Epithelial cell of esophagus (primary cell): Measurements from ENCODE around the gene MROH2B.
A peak's percentile ranks its signal among the peaks of the same experiment; 100 is the strongest.

ENCODE experiments used
- DNase-seq: peaks from one replicate; pipeline ENCODE4 v3.0.0; 2010; ENCODE audit warnings: low read depth
- H3K4me3 ChIP-seq: 2 replicates; pipeline ENCODE4 v1.5.1; 2011; ENCODE audit warnings: mild to moderate bottlenecking, low read length, control low read depth
- CTCF ChIP-seq: IDR thresholded peaks from 2 replicates; pipeline ENCODE4 v1.5.1; 2011; ENCODE audit warnings: low read depth, mild to moderate bottlenecking, low read length, control low read depth, inconsistent platforms; ENCODE audit not compliant: insufficient read depth; ENCODE audit errors: missing control alignments

The MROH2B gene

GRCh38 chr5:41071975-41072374, 833 bp upstream of the MROH2B start:
- no peak overlapping the region for H3K4me3 ChIP-seq
- DNase-seq, result peak; percentile 62
- TF ChIP-seq CTCF, result no peak

- no peak for TF ChIP-seq CTCF
- no peak for DNase-seq
- H3K4me3 ChIP-seq, result no peak overlapping the region
These were observed 3.2 kb downstream of the MROH2B start for GRCh38 chr5:41067714-41068568.

- no peak for TF ChIP-seq CTCF
- DNase-seq, result no peak
- H3K4me3 ChIP-seq, result no peak overlapping the region
These were observed 5.3 kb downstream of the MROH2B start for GRCh38 chr5:41065691-41066335.

GRCh38 chr5:41057940-41058339, 13.2 kb downstream of the MROH2B start:
- TF ChIP-seq CTCF, result no peak
- H3K4me3 ChIP-seq, result no peak overlapping the region
- no peak for DNase-seq

- no peak overlapping the region for H3K4me3 ChIP-seq
- TF ChIP-seq CTCF, result no peak
- DNase-seq, result no peak
These were observed 13.9 kb downstream of the MROH2B start for GRCh38 chr5:41057231-41057630.

- no peak overlapping the region for H3K4me3 ChIP-seq
- no peak for TF ChIP-seq CTCF
- DNase-seq, result no peak
These were observed 22.2 kb downstream of the MROH2B start for GRCh38 chr5:41048986-41049385.

- no peak for DNase-seq
- TF ChIP-seq CTCF, result no peak
- H3K4me3 ChIP-seq, result no peak overlapping the region
These were observed 27.9 kb downstream of the MROH2B start for GRCh38 chr5:41043109-41043747.
